Transverse colon (tissue), 4 donors: ENCODE measurements around the gene DUSP2. TPM values are rescaled to one million over a fixed set of nuclear protein-coding genes. Genes with fewer than 3 reads are reported as not detected.
A peak's percentile ranks its signal among the peaks of the same experiment; 100 is the strongest.

ENCODE experiments used
- DNase-seq: peaks from one replicate; pipeline ENCODE4 v3.0.0-alpha.2; 2019
- H3K27ac ChIP-seq, 4 donors: fragments of 200-600 bp; sonication (generic); 2 replicates each; pipeline ENCODE4 v1.5.1; 2016 to 2018; ENCODE audit warnings: inconsistent platforms in 4 of 4
- H3K27me3 ChIP-seq: fragments of 200-600 bp; sonication (generic); 2 replicates; pipeline ENCODE4 v1.5.1; 2017; ENCODE audit warnings: inconsistent platforms
- H3K36me3 ChIP-seq, 4 donors: fragments of 200-600 bp; sonication (generic); 2 replicates each; pipeline ENCODE4 v1.5.1; 2017 to 2019; ENCODE audit warnings: inconsistent platforms in 4 of 4
- H3K4me1 ChIP-seq, 4 donors: fragments of 200-600 bp; sonication (generic); 2 replicates each; pipeline ENCODE4 v1.5.1; 2017 to 2020; ENCODE audit warnings: inconsistent platforms in 4 of 4
- H3K4me3 ChIP-seq, 4 donors: fragments of 200-600 bp; sonication (generic); 1 replicate in 1 of 4; 2 replicates in 3 of 4; pipeline versions ENCODE4 v1.5.1 to v1.6.1; 2017 to 2019; ENCODE audit warnings: inconsistent platforms in 4 of 4
- H3K9me3 ChIP-seq, 2 donors: fragments of 200-600 bp; sonication (generic); 2 replicates each; pipeline ENCODE4 v1.5.1; 2017 to 2019; ENCODE audit warnings: inconsistent platforms in 2 of 2
- CTCF ChIP-seq, 5 experiments: fragments of 200-600 bp in 3 of 5; fragments of 450-650 bp in 2 of 5; sonication (generic) in 3 of 5; IDR thresholded peaks; 1 replicate in 2 of 5; 2 replicates in 3 of 5; pipeline ENCODE4 v1.5.1; 2016 to 2017; ENCODE audit warnings: antibody characterized with exemption in 5 of 5, inconsistent platforms in 3 of 5, mild to moderate bottlenecking in 2 of 5, moderate library complexity in 1 of 5
- EP300 ChIP-seq: sonication (generic); formaldehyde crosslinking; IDR thresholded peaks from one replicate; pipeline ENCODE4 v1.6.1; 2017; ENCODE audit warnings: antibody characterized with exemption, low read depth
- POLR2A ChIP-seq: fragments of 450-650 bp; IDR thresholded peaks from one replicate; pipeline ENCODE4 v1.6.1; 2016; ENCODE audit warnings: antibody characterized with exemption, mild to moderate bottlenecking, moderate library complexity
- POLR2AphosphoS5 ChIP-seq, 3 donors: sonication (generic); formaldehyde crosslinking; IDR thresholded peaks; one replicate each; pipeline ENCODE4 v1.6.1; 2016; ENCODE audit warnings: antibody characterized with exemption in 3 of 3
- WGBS, 2 donors: methylation state at CpG; one replicate each; pipeline ENCODE4 v1.1.5; 2018; ENCODE audit warnings: low coverage in 1 of 2; 5-methylcytosine and 5-hydroxymethylcytosine counted together
- in situ Hi-C, 4 donors: fragments of 200-750 bp; cut with MboI; loops; one replicate each; pipeline versions ENCODE4 v1.15.0 to v1.15.1; 2017; ENCODE audit warnings: low sequenced_read_pairs in 3 of 4, low pct_ligation_motif_present in 1 of 4, low pct_unique_long_range_greater_than_20kb in 1 of 4
- intact Hi-C: fragments of 100-400 bp; cut with DNase I; formaldehyde crosslinking; loops from one replicate; pipeline ENCODE4 v1.15.1; 2023; ENCODE audit warnings: low total_unique reads
- total RNA-seq, 4 donors: library from RNA; depleted of rRNA; stranded (reverse); fragments of >200 nt; gene quantifications; one replicate each; pipeline ENCODE4 v1.1.0, GENCODE V29; 2016

The DUSP2 gene
- total RNA-seq, 4 donors from 2014 or later: 1.6 to 25.1 (median 9.1) TPM; not detected in 1

GRCh38 chr2:96186562-96186961 lies 41.3 kb upstream of the DUSP2 start:
- WGBS, 2 donors: 91% methylated on average over 5 of the region's 5 CpGs; no CpG with 5 or more reads in 1 of the 2 donors
- Histone ChIP-seq H3K4me3 (no peak overlapping the region), H3K27ac (peak overlapping the region in 1 of 4 donors; percentile 36), H3K27me3 (no peaks in the 10 kb centered on the region), H3K36me3 (peaks cover 0 to 60% (median 25%) of the 10 kb centered on the region in 4 donors), H3K4me1 (peaks cover 0 to 17% (median 4%) of the 10 kb centered on the region in 4 donors), H3K9me3 (no peaks in the 10 kb centered on the region)
- intact Hi-C loops: no loop called here
- no peak for TF ChIP-seq CTCF (IDR thresholded peaks at IDR 0.05)
- TF ChIP-seq EP300: no peak
- no peak for TF ChIP-seq POLR2A
- TF ChIP-seq POLR2AphosphoS5 (IDR thresholded peaks at IDR 0.05): no peak
- DNase-seq: no peak
- in situ Hi-C loops: loop anchor here in 1 of 4 donors (25.0 kb wide), 1 partner anchor 174 kb away; no protein-coding TSS in a partner anchor

GRCh38 chr2:96185516-96185915 lies 40.3 kb upstream of the DUSP2 start:
- Histone ChIP-seq H3K4me3 (no peak overlapping the region), H3K27ac (no peak overlapping the region), H3K4me1 (peaks cover 0 to 17% (median 4%) of the 10 kb centered on the region in 4 donors), H3K27me3 (no peaks in the 10 kb centered on the region), H3K36me3 (peaks cover 0 to 49% (median 20%) of the 10 kb centered on the region in 4 donors), H3K9me3 (no peaks in the 10 kb centered on the region)
- in situ Hi-C loops (loop anchor here in 1 of 4 donors (25.0 kb wide), 1 partner anchor 173 kb away; no protein-coding TSS in a partner anchor), intact Hi-C loops (no loop called here)
- no peak for DNase-seq
- no peak for TF ChIP-seq POLR2A
- TF ChIP-seq CTCF (IDR thresholded peaks at IDR 0.05): no peak
- TF ChIP-seq EP300: no peak
- TF ChIP-seq POLR2AphosphoS5 (IDR thresholded peaks at IDR 0.05): no peak
- WGBS, 2 donors: 94 to 100% methylated on average over 1 of the region's 1 CpG

GRCh38 chr2:96184989-96185388 lies 39.7 kb upstream of the DUSP2 start:
- WGBS, 2 donors: 85 to 89% methylated on average over 4 to 8 of the region's 8 CpGs
- intact Hi-C loops: no loop called here
- Histone ChIP-seq H3K9me3 (no peaks in the 10 kb centered on the region), H3K27me3 (no peaks in the 10 kb centered on the region), H3K36me3 (peaks cover 0 to 46% (median 17%) of the 10 kb centered on the region in 4 donors), H3K27ac (no peak overlapping the region), H3K4me3 (no peak overlapping the region), H3K4me1 (peaks cover 0 to 17% (median 4%) of the 10 kb centered on the region in 4 donors)
- in situ Hi-C loops: loop anchor here in 1 of 4 donors (25.0 kb wide), 1 partner anchor 173 kb away; no protein-coding TSS in a partner anchor
- TF ChIP-seq POLR2AphosphoS5 (IDR thresholded peaks at IDR 0.05) (no peak), POLR2A (no peak)
- no peak for DNase-seq

GRCh38 chr2:96184188-96184587 lies 38.9 kb upstream of the DUSP2 start:
- H3K36me3 ChIP-seq: peaks cover 0 to 38% (median 14%) of the 10 kb centered on the region in 4 donors

GRCh38 chr2:96181529-96181928 lies 36.3 kb upstream of the DUSP2 start:
- intact Hi-C loops: no loop called here
- in situ Hi-C loops: loop anchor here in 1 of 4 donors (25.0 kb wide), 1 partner anchor 169 kb away; no protein-coding TSS in a partner anchor
- WGBS, 2 donors: 51 to 55% methylated on average over 5 of the region's 5 CpGs

More at GRCh38 chr2:96184188-96184587, 38.9 kb upstream of the DUSP2 start:
- Histone ChIP-seq H3K27ac (no peak overlapping the region), H3K27me3 (no peaks in the 10 kb centered on the region), H3K9me3 (no peaks in the 10 kb centered on the region), H3K4me1 (peaks cover 0 to 17% (median 4%) of the 10 kb centered on the region in 4 donors), H3K4me3 (no peak overlapping the region)
- WGBS, 2 donors: 86 to 88% methylated on average over 3 to 8 of the region's 8 CpGs
- intact Hi-C loops: no loop called here
- no peak for DNase-seq
- TF ChIP-seq EP300: no peak
- TF ChIP-seq POLR2AphosphoS5 (IDR thresholded peaks at IDR 0.05): peak in 1 of 3 donors; percentile 18
- in situ Hi-C loops: loop anchor here in 1 of 4 donors (25.0 kb wide), 1 partner anchor 172 kb away; no protein-coding TSS in a partner anchor

More at GRCh38 chr2:96181529-96181928, 36.3 kb upstream of the DUSP2 start:
- no peaks in the 10 kb centered on the region for H3K9me3 ChIP-seq
- no peak for TF ChIP-seq POLR2A
- no peak for TF ChIP-seq CTCF (IDR thresholded peaks at IDR 0.05)
- no peak for TF ChIP-seq POLR2AphosphoS5 (IDR thresholded peaks at IDR 0.05)
- no peak for TF ChIP-seq EP300
- no peak overlapping the region for H3K4me3 ChIP-seq
- H3K36me3 ChIP-seq: peaks cover 0 to 19% (median 8%) of the 10 kb centered on the region in 4 donors
- no peaks in the 10 kb centered on the region for H3K27me3 ChIP-seq
- no peak overlapping the region for H3K27ac ChIP-seq
- DNase-seq: no peak
- H3K4me1 ChIP-seq: no peaks in the 10 kb centered on the region
